ENCODE measurements around the gene PCDHA1.
"Not testable (repeated sequence)": the region's sequence is repeated elsewhere in the genome, so short reads cannot be mapped to it uniquely, and the experiment has no call there.

The PCDHA1 gene

DNA sequence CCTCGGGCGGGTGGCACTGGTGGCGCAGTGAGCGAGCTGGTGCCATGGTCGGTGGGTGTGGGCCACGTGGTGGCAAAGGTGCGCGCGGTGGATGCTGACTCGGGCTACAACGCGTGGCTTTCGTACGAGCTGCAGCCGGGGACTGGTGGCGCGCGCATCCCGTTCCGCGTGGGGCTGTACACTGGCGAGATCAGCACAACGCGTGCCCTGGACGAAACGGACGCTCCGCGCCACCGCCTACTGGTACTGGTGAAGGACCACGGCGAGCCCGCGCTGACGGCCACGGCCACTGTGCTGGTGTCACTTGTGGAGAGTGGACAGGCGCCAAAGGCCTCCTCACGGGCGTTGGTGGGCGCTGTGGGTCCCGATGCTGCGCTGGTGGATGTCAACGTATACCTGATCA lies 22.9 kb downstream of the PCDHA1 start:
- no peak for DNase-seq

DNA sequence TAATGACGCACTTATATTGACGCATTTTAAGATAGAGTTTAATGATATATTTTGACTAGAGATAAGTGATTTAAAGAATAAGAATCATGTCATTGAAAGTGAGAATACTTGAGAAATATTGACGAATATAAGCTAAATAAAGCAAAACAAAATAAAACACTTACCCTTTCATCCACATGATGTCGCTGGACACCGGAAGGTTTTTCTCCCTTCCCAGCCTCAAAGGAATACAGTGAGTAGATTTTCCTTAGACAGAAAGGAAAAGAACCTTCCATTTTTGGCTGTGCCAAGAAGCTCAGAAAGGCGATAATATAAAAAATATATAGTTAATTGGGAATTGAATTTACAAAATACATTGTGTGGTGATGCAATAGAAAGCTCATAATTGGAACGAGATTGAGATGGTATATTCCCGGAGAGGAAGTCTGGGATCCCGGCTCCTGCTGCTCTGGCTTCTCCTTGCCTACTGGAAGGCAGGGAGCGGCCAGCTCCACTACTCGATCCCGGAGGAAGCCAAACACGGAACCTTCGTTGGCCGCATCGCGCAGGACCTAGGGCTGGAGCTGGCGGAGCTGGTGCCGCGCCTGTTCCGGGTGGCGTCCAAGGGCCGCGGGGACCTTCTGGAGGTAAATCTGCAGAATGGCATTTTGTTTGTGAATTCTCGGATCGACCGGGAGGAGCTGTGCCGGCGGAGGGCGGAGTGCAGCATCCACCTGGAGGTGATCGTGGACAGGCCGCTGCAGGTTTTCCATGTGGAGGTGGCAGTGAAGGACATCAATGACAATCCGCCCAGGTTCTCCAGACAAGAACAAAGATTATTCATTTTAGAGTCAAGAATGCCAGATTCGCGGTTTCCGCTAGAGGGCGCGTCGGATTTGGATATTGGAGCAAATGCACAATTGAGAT lies 35.7 kb downstream of the PCDHA1 start, which contains the start of gene PCDHA5:
PCDHA5 (plus strand) TSS at position 239 of the 906 bp plus-strand sequence.
- DNase-seq: peak; percentile 20 to 34 (median 33)

DNA sequence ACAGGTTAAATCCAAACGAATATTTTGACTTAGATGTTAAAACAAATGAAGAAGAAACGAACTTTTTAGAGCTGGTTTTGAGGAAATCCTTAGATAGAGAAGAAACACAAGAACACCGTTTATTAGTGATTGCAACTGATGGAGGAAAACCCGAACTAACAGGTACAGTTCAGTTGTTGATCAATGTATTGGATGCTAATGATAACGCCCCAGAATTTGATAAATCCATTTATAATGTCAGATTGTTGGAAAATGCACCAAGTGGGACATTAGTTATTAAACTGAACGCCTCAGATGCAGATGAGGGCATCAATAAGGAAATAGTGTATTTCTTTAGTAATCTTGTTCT lies 36.3 kb downstream of the PCDHA1 start:
- no peak for DNase-seq

DNA sequence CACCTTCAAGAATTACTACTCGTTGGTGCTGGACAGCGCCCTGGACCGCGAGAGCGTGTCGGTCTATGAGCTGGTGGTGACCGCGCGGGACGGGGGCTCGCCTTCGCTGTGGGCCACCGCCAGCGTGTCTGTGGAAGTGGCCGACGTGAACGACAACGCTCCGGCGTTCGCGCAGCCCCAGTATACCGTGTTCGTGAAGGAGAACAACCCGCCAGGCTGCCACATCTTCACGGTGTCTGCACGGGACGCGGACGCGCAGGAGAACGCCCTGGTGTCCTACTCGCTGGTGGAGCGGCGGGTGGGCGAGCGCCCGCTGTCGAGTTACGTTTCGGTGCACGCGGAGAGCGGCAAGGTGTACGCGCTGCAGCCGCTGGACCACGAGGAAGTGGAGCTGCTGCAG lies 37.0 kb downstream of the PCDHA1 start:
- DNase-seq: not testable (repeated sequence)

DNA sequence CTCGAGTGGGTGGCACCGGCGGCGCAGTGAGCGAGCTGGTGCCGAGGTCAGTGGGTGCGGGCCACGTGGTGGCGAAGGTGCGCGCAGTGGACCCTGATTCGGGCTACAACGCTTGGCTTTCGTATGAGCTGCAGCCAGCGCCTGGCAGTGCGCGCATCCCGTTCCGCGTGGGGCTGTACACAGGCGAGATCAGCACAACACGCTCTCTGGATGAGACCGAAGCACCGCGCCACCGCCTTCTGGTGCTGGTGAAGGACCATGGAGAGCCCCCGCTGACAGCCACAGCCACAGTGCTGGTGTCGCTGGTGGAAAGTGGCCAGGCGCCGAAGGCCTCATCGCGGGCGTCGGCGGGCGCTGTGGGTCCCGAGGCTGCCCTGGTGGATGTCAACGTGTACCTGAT lies 37.5 kb downstream of the PCDHA1 start:
- no peak for DNase-seq

DNA sequence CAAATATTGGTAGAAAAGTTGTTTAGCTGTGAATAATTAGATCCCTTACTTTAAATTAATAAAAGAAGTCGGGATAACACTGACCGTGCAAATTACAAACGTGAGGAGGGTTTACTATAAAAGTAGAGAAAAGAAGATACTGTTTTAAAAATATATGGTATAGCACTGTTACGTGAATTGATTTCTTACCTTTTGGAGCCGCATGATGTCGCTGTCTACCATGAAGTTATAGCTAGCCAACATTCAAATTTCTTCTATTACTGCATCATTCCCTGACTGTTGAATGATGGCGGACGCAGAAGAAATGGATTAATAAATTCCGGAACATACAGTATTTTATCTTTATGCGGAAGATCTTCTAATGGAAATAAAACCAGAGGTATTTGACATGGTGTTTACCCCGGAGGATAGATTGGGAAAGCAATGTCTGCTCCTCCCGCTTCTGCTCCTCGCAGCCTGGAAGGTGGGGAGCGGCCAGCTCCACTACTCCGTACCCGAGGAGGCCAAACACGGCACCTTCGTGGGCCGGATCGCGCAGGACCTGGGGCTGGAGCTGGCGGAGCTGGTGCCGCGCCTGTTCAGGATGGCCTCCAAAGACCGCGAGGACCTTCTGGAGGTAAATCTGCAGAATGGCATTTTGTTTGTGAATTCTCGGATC lies 41.9 kb downstream of the PCDHA1 start, which contains the start of gene PCDHA6:
PCDHA6 (plus strand) TSS at position 257 of the 658 bp plus-strand sequence; CDS start at position 389, 132 bp downstream.
- DNase-seq: peak in 1 of 3 donors; percentile 3

DNA sequence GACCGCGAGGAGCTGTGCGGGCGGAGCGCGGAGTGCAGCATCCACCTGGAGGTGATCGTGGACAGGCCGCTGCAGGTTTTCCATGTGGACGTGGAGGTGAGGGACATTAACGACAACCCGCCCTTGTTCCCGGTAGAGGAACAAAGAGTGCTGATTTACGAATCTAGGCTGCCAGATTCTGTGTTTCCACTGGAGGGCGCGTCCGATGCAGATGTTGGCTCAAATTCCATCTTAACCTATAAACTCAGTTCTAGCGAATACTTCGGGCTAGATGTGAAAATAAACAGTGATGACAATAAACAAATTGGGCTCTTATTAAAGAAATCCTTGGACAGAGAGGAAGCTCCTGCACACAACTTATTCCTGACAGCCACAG lies 42.4 kb downstream of the PCDHA1 start:
- DNase-seq: peak in 1 of 3 donors; percentile 12

DNA sequence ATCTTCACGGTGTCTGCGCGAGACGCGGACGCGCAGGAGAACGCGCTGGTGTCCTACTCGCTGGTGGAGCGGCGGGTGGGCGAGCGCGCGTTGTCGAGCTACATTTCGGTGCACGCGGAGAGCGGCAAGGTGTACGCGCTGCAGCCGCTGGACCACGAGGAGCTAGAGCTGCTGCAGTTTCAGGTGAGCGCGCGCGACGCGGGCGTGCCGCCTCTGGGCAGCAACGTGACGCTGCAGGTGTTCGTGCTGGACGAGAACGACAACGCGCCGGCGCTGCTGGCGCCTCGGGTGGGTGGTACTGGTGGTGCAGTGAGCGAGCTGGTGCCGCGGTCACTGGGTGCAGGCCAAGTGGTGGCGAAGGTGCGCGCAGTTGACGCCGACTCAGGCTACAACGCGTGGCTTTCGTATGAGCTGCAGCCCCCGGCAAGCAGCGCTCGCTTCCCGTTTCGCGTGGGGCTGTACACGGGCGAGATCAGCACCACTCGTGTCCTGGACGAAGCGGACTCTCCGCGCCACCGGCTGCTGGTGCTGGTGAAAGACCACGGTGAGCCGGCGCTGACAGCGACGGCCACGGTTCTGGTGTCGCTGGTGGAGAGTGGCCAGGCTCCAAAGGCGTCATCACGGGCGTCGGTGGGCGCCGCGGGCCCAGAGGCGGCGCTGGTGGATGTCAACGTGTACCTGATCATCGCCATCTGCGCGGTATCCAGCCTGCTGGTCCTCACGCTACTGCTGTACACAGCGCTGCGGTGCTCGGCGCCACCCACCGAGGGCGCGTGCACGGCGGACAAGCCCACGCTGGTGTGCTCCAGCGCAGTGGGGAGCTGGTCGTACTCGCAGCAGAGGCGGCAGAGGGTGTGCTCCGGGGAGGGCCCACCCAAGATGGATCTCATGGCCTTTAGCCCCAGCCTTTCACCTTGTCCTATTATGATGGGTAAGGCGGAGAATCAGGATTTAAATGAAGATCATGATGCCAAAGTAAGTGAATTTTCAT lies 43.9 kb downstream of the PCDHA1 start:
- DNase-seq: peak in 1 of 3 donors; percentile 8

DNA sequence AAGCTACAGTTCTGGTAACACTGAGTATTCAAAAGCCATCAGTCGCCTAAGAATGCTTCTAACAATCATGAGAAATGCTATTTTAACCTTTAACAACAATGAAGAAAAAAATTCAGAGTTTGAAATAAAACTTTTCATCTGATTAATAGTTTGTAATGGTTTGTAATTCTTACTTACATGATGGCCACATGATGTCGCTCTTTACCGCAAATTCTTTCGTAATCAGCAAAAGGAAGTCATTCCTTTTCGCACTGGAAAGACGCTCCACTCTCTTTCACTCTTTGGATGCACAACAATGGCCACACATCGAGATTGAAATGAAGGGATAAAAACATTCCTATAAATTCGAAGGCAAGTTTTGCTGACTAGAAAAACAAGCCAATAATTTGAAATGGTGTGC lies 48.1 kb downstream of the PCDHA1 start, which contains the start of gene PCDHA7:
PCDHA7 (plus strand) TSS at position 277 of the 400 bp plus-strand sequence; CDS start at position 392, 115 bp downstream.
- DNase-seq: peak in 2 of 3 donors; percentile 5 to 18

DNA sequence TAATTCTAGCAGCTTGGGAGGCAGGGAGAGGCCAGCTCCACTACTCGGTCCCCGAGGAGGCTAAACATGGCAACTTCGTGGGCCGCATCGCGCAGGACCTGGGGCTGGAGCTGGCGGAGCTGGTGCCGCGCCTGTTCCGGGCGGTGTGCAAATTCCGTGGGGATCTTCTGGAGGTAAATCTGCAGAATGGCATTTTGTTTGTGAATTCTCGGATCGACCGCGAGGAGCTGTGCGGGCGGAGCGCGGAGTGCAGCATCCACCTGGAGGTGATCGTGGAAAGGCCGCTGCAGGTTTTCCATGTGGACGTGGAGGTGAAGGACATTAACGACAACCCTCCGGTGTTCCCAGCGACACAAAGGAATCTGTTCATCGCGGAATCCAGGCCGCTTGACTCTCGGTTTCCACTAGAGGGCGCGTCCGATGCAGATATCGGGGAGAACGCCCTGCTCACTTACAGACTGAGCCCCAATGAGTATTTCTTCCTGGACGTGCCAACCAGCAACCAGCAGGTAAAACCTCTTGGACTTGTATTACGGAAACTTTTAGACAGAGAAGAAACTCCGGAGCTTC lies 48.6 kb downstream of the PCDHA1 start:
- DNase-seq: not testable (repeated sequence)

DNA sequence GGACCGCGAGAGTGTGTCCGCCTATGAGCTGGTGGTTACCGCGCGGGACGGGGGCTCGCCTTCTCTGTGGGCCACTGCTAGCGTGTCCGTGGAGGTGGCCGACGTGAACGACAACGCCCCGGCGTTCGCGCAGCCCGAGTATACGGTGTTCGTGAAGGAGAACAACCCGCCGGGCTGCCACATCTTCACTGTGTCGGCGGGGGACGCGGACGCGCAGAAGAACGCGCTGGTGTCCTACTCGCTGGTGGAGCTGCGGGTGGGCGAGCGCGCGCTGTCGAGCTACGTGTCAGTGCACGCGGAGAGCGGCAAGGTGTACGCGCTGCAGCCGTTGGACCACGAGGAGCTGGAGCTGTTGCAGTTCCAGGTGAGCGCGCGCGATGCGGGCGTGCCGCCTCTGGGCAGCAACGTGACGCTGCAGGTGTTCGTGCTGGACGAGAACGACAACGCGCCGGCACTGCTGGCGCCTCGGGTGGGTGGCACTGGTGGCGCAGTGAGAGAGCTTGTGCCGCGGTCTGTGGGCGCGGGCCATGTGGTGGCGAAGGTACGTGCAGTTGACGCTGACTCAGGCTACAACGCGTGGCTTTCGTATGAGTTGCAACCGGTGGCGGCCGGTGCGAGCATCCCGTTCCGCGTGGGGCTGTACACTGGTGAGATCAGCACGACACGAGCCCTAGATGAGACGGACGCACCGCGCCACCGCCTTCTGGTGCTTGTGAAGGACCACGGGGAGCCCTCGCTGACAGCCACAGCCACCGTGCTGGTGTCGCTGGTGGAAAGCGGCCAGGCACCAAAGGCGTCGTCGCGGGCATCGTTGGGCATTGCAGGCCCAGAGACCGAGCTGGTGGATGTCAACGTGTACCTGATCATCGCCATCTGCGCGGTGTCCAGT lies 49.9 kb downstream of the PCDHA1 start:
- DNase-seq: peak in 1 of 3 donors; percentile 13

DNA sequence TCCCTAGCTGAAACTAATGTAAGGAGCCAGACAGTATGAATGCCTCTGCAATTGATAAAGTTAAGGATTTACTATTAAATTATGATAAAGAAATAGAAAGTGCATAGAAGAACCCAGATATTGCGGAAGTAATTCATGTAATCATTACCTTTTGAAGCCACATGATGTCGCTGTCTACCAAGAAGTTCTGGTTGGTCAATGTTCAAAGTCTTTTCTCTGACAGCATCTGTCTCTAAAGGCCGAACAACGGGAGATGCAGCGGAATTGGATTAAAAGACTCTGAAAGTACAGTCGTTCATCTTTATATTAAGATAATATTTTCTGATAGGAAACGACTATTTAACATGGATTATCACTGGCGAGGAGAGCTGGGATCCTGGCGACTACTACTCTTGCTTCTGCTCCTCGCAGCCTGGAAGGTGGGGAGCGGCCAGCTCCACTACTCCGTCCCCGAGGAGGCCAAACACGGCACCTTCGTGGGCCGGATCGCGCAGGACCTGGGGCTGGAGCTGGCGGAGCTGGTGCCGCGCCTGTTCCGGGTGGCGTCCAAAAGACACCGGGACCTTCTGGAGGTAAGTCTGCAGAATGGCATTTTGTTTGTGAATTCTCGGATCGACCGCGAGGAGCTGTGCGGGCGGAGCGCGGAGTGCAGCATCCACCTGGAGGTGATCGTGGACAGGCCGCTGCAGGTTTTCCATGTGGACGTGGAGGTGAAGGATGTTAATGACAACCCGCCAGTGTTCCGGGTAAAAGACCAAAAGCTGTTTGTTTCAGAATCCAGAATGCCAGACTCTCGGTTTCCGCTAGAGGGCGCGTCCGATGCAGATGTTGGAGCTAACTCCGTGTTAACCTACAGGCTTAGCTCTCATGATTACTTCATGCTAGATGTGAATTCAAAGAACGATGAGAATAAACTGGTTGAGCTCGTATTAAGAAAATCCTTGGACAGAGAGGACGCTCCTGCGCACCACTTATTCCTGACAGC lies 55.3 kb downstream of the PCDHA1 start, which contains the start of gene PCDHA8:
PCDHA8 (plus strand) TSS at position 210 of the 985 bp plus-strand sequence; CDS start at position 345, 135 bp downstream.
- peak; percentile 13 to 27 (median 15) for DNase-seq

DNA sequence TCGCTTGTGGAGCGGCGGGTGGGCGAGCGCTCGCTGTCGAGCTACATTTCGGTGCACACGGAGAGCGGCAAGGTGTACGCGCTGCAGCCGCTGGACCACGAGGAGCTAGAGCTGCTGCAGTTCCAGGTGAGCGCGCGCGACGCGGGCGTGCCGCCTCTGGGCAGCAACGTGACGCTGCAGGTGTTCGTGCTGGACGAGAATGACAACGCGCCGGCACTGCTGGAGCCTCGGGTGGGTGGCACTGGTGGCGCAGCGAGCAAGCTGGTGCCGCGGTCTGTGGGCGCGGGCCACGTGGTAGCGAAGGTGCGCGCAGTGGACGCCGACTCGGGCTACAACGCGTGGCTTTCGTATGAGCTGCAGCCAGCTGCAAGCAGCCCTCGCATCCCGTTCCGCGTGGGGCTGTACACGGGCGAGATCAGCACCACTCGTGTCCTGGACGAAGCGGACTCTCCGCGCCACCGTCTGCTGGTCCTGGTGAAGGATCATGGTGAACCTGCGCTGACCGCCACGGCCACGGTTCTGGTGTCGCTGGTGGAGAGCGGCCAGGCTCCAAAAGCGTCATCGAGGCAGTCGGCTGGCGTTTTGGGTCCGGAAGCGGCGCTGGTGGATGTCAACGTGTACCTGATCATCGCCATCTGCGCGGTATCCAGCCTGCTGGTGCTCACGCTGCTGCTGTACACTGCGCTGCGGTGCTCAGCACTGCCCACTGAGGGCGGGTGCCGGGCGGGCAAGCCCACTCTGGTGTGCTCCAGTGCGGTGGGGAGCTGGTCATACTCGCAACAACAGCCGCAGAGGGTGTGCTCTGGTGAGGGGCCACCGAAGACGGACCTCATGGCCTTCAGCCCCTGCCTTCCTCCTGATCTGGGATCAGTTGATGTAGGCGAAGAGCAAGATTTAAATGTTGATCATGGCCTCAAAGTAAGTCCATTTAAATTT lies 57.1 kb downstream of the PCDHA1 start:
- no peak for DNase-seq

DNA sequence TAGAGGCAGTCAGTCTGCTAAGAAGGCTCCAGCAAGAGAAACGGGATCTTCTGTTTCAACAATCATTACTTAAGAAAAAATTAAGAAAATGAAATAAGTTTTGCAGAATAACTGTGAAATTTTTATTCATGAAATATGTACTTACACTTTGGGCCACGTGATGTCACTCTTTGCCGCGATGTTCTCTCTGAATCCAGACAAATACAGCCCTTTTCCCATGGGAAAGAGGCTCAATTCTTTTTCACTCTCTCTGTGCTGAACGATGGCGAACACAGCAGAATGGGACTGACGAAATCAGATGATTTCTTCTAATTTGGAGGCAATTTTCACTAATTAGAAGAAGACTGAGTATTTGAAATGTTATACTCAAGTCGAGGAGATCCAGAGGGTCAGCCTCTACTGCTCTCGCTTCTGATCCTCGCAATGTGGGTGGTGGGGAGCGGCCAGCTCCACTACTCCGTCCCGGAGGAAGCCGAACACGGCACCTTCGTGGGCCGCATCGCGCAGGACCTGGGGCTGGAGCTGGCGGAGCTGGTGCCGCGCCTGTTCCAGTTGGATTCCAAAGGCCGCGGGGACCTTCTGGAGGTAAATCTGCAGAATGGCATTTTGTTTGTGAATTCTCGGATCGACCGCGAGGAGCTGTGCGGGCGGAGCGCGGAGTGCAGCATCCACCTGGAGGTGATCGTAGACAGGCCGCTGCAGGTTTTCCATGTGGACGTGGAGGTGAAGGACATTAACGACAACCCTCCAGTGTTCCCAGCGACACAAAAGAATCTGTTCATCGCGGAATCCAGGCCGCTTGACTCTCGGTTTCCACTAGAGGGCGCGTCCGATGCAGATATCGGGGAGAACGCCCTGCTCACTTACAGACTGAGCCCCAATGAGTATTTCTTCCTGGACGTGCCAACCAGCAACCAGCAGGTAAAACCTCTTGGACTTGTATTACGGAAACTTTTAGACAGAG lies 62.5 kb downstream of the PCDHA1 start, which contains the start of gene PCDHA9:
PCDHA9 (plus strand) TSS at position 244 of the 964 bp plus-strand sequence; CDS start at position 358, 114 bp downstream.
- DNase-seq: not testable (repeated sequence)

DNA sequence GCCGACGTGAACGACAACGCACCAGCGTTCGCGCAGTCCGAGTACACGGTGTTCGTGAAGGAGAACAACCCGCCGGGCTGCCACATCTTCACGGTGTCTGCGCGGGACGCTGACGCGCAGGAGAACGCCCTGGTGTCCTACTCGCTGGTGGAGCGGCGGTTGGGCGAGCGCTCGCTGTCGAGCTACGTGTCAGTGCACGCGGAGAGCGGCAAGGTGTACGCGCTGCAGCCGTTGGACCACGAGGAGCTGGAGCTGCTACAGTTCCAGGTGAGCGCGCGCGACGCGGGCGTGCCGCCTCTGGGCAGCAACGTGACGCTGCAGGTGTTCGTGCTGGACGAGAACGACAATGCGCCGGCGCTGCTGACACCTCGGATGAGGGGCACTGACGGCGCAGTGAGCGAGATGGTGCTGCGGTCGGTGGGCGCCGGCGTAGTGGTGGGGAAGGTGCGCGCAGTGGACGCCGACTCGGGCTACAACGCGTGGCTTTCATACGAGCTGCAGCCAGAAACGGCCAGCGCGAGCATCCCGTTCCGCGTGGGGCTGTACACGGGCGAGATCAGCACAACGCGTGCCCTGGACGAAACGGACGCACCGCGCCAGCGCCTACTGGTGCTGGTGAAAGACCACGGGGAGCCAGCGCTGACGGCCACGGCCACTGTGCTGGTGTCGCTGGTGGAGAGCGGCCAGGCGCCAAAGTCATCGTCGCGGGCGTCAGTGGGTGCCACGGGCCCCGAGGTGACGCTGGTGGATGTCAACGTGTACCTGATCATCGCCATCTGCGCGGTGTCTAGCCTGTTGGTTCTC lies 64.1 kb downstream of the PCDHA1 start:
- DNase-seq: not testable (repeated sequence)

All from suppressor macrophage treated with lipopolysaccharide for 1 hour (primary cell).